ENCODE measurements around the gene CDK5.

CDK5 gene

GRCh38 chr7:151034312-151035025, 23.2 kb downstream of the CDK5 start:
- TF ChIP-seq CTCF (IDR thresholded peaks at IDR 0.05; ENCODE audit: low read depth, low read length): no peak
- DNase-seq: no peak
- H3K4me1 ChIP-seq: peaks cover 16% of the 10 kb centered on the region
- H3K9me3 ChIP-seq: no peaks in the 10 kb centered on the region
- H3K4me3 ChIP-seq (ENCODE audit: low read depth, low read length): no peak overlapping the region
- peaks cover 7% of the 10 kb centered on the region; the same call in 1 of the 2 replicates for H3K36me3 ChIP-seq
- H3K27me3 ChIP-seq: no peaks in the 10 kb centered on the region

GRCh38 chr7:151033864-151034249, 23.8 kb downstream of the CDK5 start:
- no peak for TF ChIP-seq CTCF (IDR thresholded peaks at IDR 0.05; ENCODE audit: low read depth, low read length)
- DNase-seq: no peak
- no peak overlapping the region for H3K4me3 ChIP-seq (ENCODE audit: low read depth, low read length)
- H3K4me1 ChIP-seq: peaks cover 11% of the 10 kb centered on the region
- peaks cover 7% of the 10 kb centered on the region; the same call in 1 of the 2 replicates for H3K36me3 ChIP-seq
- H3K27me3 ChIP-seq: no peaks in the 10 kb centered on the region
- H3K9me3 ChIP-seq: no peaks in the 10 kb centered on the region

GRCh38 chr7:151032936-151033863, 24.5 kb downstream of the CDK5 start:
- no peak for DNase-seq
- Histone ChIP-seq H3K4me1 (peaks cover 5% of the 10 kb centered on the region), H3K36me3 (peaks cover 7% of the 10 kb centered on the region; the same call in 1 of the 2 replicates), H3K9me3 (no peaks in the 10 kb centered on the region), H3K4me3 (ENCODE audit: low read depth, low read length) (no peak overlapping the region), H3K27me3 (no peaks in the 10 kb centered on the region)
- TF ChIP-seq CTCF (IDR thresholded peaks at IDR 0.05; ENCODE audit: low read depth, low read length): no peak

GRCh38 chr7:151031011-151031410, 26.7 kb downstream of the CDK5 start:
- H3K4me3 ChIP-seq (ENCODE audit: low read depth, low read length): no peak overlapping the region
- H3K36me3 ChIP-seq: peaks cover 7% of the 10 kb centered on the region; the same call in 1 of the 2 replicates
- DNase-seq: no peak
- no peaks in the 10 kb centered on the region for H3K27me3 ChIP-seq
- no peak for TF ChIP-seq CTCF (IDR thresholded peaks at IDR 0.05; ENCODE audit: low read depth, low read length)
- no peaks in the 10 kb centered on the region for H3K9me3 ChIP-seq
- H3K4me1 ChIP-seq: no peaks in the 10 kb centered on the region

GRCh38 chr7:151028948-151029501, 28.7 kb downstream of the CDK5 start:
- Histone ChIP-seq H3K9me3 (no peaks in the 10 kb centered on the region), H3K36me3 (no peaks in the 10 kb centered on the region), H3K4me1 (no peaks in the 10 kb centered on the region), H3K27me3 (no peaks in the 10 kb centered on the region), H3K4me3 (ENCODE audit: low read depth, low read length) (peak overlapping the region; percentile 91)
- DNase-seq: no peak
- no peak for TF ChIP-seq CTCF (IDR thresholded peaks at IDR 0.05; ENCODE audit: low read depth, low read length)
